H9 (cell line): ENCODE data around the gene CERS1. TPM values are rescaled to one million over a fixed set of nuclear protein-coding genes. Genes with fewer than 3 reads are reported as not detected.

Experiments
- DNase-seq: peaks from one replicate; pipeline ENCODE4 v3.0.0-alpha.2; 2017
- H2AFZ ChIP-seq: one replicate; pipeline ENCODE4 v1.6.1; 2013; ENCODE audit warnings: mild to moderate bottlenecking, low read length, control low read depth, moderate library complexity
- H2AK5ac ChIP-seq: 2 replicates; pipeline ENCODE4 v1.6.1; 2013; ENCODE audit warnings: low read length, control low read depth, mixed read lengths; ENCODE audit not compliant: insufficient read length
- H2BK120ac ChIP-seq: one replicate; pipeline ENCODE4 v1.6.1; 2013; ENCODE audit warnings: low read depth, mild to moderate bottlenecking, low read length, control low read depth, inconsistent platforms; ENCODE audit not compliant: poor library complexity, severe bottlenecking
- H2BK12ac ChIP-seq: 2 replicates; pipeline ENCODE4 v1.6.1; 2013; ENCODE audit warnings: low read length, control low read depth, mixed read lengths, low read depth; ENCODE audit not compliant: insufficient read length
- H2BK15ac ChIP-seq: 2 replicates; pipeline ENCODE4 v1.6.1; 2013; ENCODE audit warnings: low read depth, low read length, control low read depth
- H2BK20ac ChIP-seq: one replicate; pipeline ENCODE4 v1.6.1; 2013; ENCODE audit warnings: low read depth, mild to moderate bottlenecking, low read length, control low read depth, inconsistent platforms; ENCODE audit not compliant: poor library complexity, severe bottlenecking
- H2BK5ac ChIP-seq: 2 replicates; pipeline ENCODE4 v1.6.1; 2013; ENCODE audit warnings: low read length, control low read depth, mixed read lengths; ENCODE audit not compliant: insufficient read length
- H3K14ac ChIP-seq: 2 replicates; pipeline ENCODE4 v1.6.1; 2013; ENCODE audit warnings: low read length, control low read depth; ENCODE audit not compliant: insufficient read depth
- H3K18ac ChIP-seq: 2 replicates; pipeline ENCODE4 v1.6.1; 2013; ENCODE audit warnings: low read depth, mild to moderate bottlenecking, mixed read lengths, low read length, control low read depth; ENCODE audit not compliant: insufficient read length
- H3K23ac ChIP-seq: 2 replicates; pipeline ENCODE4 v1.6.1; 2013; ENCODE audit warnings: low read length, control low read depth, mixed read lengths, low read depth; ENCODE audit not compliant: insufficient read length
- H3K23me2 ChIP-seq: 2 replicates; pipeline ENCODE4 v1.6.1; 2013; ENCODE audit warnings: low read depth, mild to moderate bottlenecking, mixed read lengths, low read length, control low read depth; ENCODE audit not compliant: insufficient read length, poor library complexity, severe bottlenecking
- H3K27ac ChIP-seq: 2 replicates; pipeline ENCODE4 v1.5.1; 2013; ENCODE audit warnings: low read length, control low read depth, mixed read lengths, low read depth; ENCODE audit not compliant: insufficient read length
- H3K27me3 ChIP-seq: 2 replicates; pipeline ENCODE4 v1.6.1; 2013; ENCODE audit warnings: low read length, control low read depth, inconsistent platforms; ENCODE audit not compliant: insufficient read depth
- H3K4ac ChIP-seq: 2 replicates; pipeline ENCODE4 v1.6.1; 2013; ENCODE audit warnings: low read depth, mild to moderate bottlenecking, control low read depth, inconsistent platforms, low read length, moderate library complexity
- H3K4me1 ChIP-seq: 2 replicates; pipeline ENCODE4 v1.6.1; 2013; ENCODE audit warnings: low read length, control low read depth, inconsistent platforms; ENCODE audit not compliant: insufficient read depth
- H3K4me2 ChIP-seq: 2 replicates; pipeline ENCODE4 v1.6.1; 2013; ENCODE audit warnings: low read length, control low read depth, mixed read lengths; ENCODE audit not compliant: insufficient read length, insufficient read depth
- H3K56ac ChIP-seq: 2 replicates; pipeline ENCODE4 v1.6.1; 2013; ENCODE audit warnings: low read depth, mild to moderate bottlenecking, mixed read lengths, low read length, control low read depth; ENCODE audit not compliant: insufficient read length
- H3K79me1 ChIP-seq: 2 replicates; pipeline ENCODE4 v1.6.1; 2013; ENCODE audit warnings: low read depth, mild to moderate bottlenecking, moderate library complexity, low read length, control low read depth, inconsistent platforms; ENCODE audit not compliant: insufficient read depth, poor library complexity, severe bottlenecking
- H3K79me2 ChIP-seq: 2 replicates; pipeline ENCODE4 v1.6.1; 2013; ENCODE audit warnings: low read length, control low read depth, inconsistent platforms; ENCODE audit not compliant: insufficient read depth
- H3K9ac ChIP-seq: 2 replicates; pipeline ENCODE4 v1.6.1; 2013; ENCODE audit warnings: low read length, control low read depth, mixed read lengths; ENCODE audit not compliant: insufficient read length; ENCODE audit errors: extremely low read depth
- H3K9me3 ChIP-seq: one replicate; pipeline ENCODE4 v1.6.1; 2013; ENCODE audit warnings: low read depth, low read length, inconsistent platforms; ENCODE audit not compliant: control insufficient read depth
- H3T11ph ChIP-seq: one replicate; pipeline ENCODE4 v1.6.1; 2013; ENCODE audit warnings: mild to moderate bottlenecking, low read length, control low read depth, inconsistent platforms
- H4K20me1 ChIP-seq: one replicate; pipeline ENCODE4 v1.6.1; 2013; ENCODE audit not compliant: control insufficient read depth, insufficient read length, insufficient read depth
- H4K5ac ChIP-seq: 2 replicates; pipeline ENCODE4 v1.6.1; 2013; ENCODE audit warnings: low read depth, mild to moderate bottlenecking, mixed read lengths, low read length, control low read depth; ENCODE audit not compliant: insufficient read length
- H4K8ac ChIP-seq: replicated peaks from 2 replicates; pipeline ENCODE4 v1.6.1; 2013; ENCODE audit warnings: low read length, control low read depth, mixed read lengths, low read depth; ENCODE audit not compliant: insufficient read length
- H4K91ac ChIP-seq: 2 replicates; pipeline ENCODE4 v1.6.1; 2013; ENCODE audit warnings: low read depth, mild to moderate bottlenecking, moderate library complexity, mixed read lengths, low read length, control low read depth; ENCODE audit not compliant: insufficient read length
- H3K27ac Mint-ChIP-seq, 3 experiments: 2 replicates in 2 of 3; 3 replicates in 1 of 3; pipeline ENCODE4 v1.8.0; 2020 to 2021; ENCODE audit warnings: mixed read lengths in 3 of 3, mild to moderate bottlenecking in 1 of 3, moderate library complexity in 1 of 3
- H3K27me3 Mint-ChIP-seq: 2 replicates; pipeline ENCODE4 v1.8.0; 2021; ENCODE audit warnings: low read depth, mild to moderate bottlenecking, moderate library complexity, mixed read lengths
- H3K36me3 Mint-ChIP-seq, 3 experiments: 2 replicates in 2 of 3; 3 replicates in 1 of 3; pipeline ENCODE4 v1.8.0; 2020 to 2021; ENCODE audit warnings: low read depth in 3 of 3, mixed read lengths in 3 of 3; ENCODE audit not compliant: insufficient read depth in 1 of 3
- H3K4me1 Mint-ChIP-seq, 2 experiments: 2 replicates each; pipeline ENCODE4 v1.8.0; 2020; ENCODE audit warnings: mixed read lengths in 2 of 2
- H3K4me3 Mint-ChIP-seq, 2 experiments: 2 replicates in 1 of 2; 3 replicates in 1 of 2; pipeline ENCODE4 v1.8.0; 2020 to 2021; ENCODE audit warnings: mild to moderate bottlenecking in 2 of 2, mixed read lengths in 2 of 2, moderate library complexity in 1 of 2
- H3K9me3 Mint-ChIP-seq, 2 experiments: 2 replicates in 1 of 2; 3 replicates in 1 of 2; pipeline ENCODE4 v1.8.0; 2020; ENCODE audit warnings: mild to moderate bottlenecking in 2 of 2, mixed read lengths in 2 of 2, moderate library complexity in 1 of 2
- WGBS: extraction: QIAGEN DNeasy Blood & Tissue Kit; methylation state at CpG from one replicate; pipeline ENCODE4 v1.1.7; 2013; ENCODE audit warnings: missing lambda C conversion rate, low lambda C conversion rate, mixed read lengths; ENCODE audit not compliant: insufficient read length; ENCODE audit errors: extremely low coverage; 5-methylcytosine and 5-hydroxymethylcytosine counted together
- total RNA-seq: library from RNA; stranded (reverse); gene quantifications from 2 replicates; pipeline ENCODE4 v1.2.1, GENCODE V29; 2021
- TF ChIP-seq, protein P1 (sequence below): fragments of 200-600 bp; sonication (generic); conservative IDR thresholded peaks from 3 replicates; pipeline ENCODE4 v1.8.0; 2021; ENCODE audit warnings: antibody characterized with exemption, mild to moderate bottlenecking

The CERS1 gene
- total RNA-seq, 1 experiment from 2014 or later, result 19.3 TPM

GRCh38 chr19:18859676-18860301 is 36.2 kb downstream of the CERS1 start:
- no peak overlapping the region for H2BK5ac ChIP-seq
- no peak overlapping the region for H4K91ac ChIP-seq
- no peak overlapping the region for H3K27ac ChIP-seq
- no peak overlapping the region for H3K56ac ChIP-seq
- no peak overlapping the region for H4K8ac ChIP-seq
- no peaks in the 10 kb centered on the region for H3K79me1 ChIP-seq
- H2BK15ac ChIP-seq, result no peak overlapping the region
- no peaks in the 10 kb centered on the region for H3K23me2 ChIP-seq
- no peak overlapping the region for H2BK20ac ChIP-seq
- H2AK5ac ChIP-seq, result no peak overlapping the region
- no peak overlapping the region for H2BK120ac ChIP-seq
- H3K4me1 ChIP-seq, result no peaks in the 10 kb centered on the region
- WGBS, result no CpG with 5 or more reads among the region's 12 CpGs
- no peaks in the 10 kb centered on the region for H3K27me3 Mint-ChIP-seq
- no peak overlapping the region for H2BK12ac ChIP-seq
- H3K18ac ChIP-seq, result no peak overlapping the region
- H3K4me2 ChIP-seq, result no peak overlapping the region
- H4K20me1 ChIP-seq, result no peaks in the 10 kb centered on the region
- no peak overlapping the region for H3K9ac ChIP-seq
- no peaks in the 10 kb centered on the region for H3K4me1 Mint-ChIP-seq
- H3K79me2 ChIP-seq, result no peaks in the 10 kb centered on the region
- no peak for DNase-seq
- no peaks in the 10 kb centered on the region for H3K27me3 ChIP-seq
- H3K27ac Mint-ChIP-seq, result no peak overlapping the region
- no peaks in the 10 kb centered on the region for H3K9me3 ChIP-seq
- H3K4me3 Mint-ChIP-seq, result no peak overlapping the region
- no peak overlapping the region for H3K14ac ChIP-seq
- no peaks in the 10 kb centered on the region for H3K9me3 Mint-ChIP-seq
- TF ChIP-seq, protein P1, sequence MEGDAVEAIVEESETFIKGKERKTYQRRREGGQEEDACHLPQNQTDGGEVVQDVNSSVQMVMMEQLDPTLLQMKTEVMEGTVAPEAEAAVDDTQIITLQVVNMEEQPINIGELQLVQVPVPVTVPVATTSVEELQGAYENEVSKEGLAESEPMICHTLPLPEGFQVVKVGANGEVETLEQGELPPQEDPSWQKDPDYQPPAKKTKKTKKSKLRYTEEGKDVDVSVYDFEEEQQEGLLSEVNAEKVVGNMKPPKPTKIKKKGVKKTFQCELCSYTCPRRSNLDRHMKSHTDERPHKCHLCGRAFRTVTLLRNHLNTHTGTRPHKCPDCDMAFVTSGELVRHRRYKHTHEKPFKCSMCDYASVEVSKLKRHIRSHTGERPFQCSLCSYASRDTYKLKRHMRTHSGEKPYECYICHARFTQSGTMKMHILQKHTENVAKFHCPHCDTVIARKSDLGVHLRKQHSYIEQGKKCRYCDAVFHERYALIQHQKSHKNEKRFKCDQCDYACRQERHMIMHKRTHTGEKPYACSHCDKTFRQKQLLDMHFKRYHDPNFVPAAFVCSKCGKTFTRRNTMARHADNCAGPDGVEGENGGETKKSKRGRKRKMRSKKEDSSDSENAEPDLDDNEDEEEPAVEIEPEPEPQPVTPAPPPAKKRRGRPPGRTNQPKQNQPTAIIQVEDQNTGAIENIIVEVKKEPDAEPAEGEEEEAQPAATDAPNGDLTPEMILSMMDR, result no peak
- H3K36me3 Mint-ChIP-seq, result peaks cover 40 to 88% (median 85%) of the 10 kb centered on the region in 3 experiments
- no peak overlapping the region for H3K23ac ChIP-seq
- no peak overlapping the region for H4K5ac ChIP-seq
- H3K4ac ChIP-seq, result no peak overlapping the region
- no peak overlapping the region for H2AFZ ChIP-seq
- H3T11ph ChIP-seq, result no peak overlapping the region
